ENCODE results near the gene ANKK1. TPM values are rescaled to one million over a fixed set of nuclear protein-coding genes. Genes with fewer than 3 reads are reported as not detected.

Gene ANKK1
- total and polyA plus RNA-seq, 2 donors (not counting 1 experiment from before 2014, with no cell fraction given), result not detected

- DNase-seq (ENCODE audit: low read depth in 2 of 2), result peak in 1 of 2 donors; percentile 8
- TF ChIP-seq EZH2 (IDR thresholded peaks at IDR 0.05; ENCODE audit: low read length, missing control alignments) (no peak), CTCF (conservative IDR thresholded peaks at IDR 0.05 in 1 of 2, IDR thresholded peaks at IDR 0.05 in 1 of 2; ENCODE audit: low read depth in 1 of 2, low read length in 2 of 2) (no peak)
- no peaks in the 10 kb centered on the region for H3K36me3 ChIP-seq (ENCODE audit: control insufficient read depth, insufficient read depth, low read length)
Observed at GRCh38 chr11:113392236-113392921, 4.8 kb downstream of the ANKK1 start.

GRCh38 chr11:113393501-113393985, 6.0 kb downstream of the ANKK1 start:
- H3K9me3 ChIP-seq (ENCODE audit: control insufficient read depth, insufficient read depth, low read depth, low read length), result no peaks in the 10 kb centered on the region

More at GRCh38 chr11:113392236-113392921, 4.8 kb downstream of the ANKK1 start:
- Histone ChIP-seq H3K4me1 (ENCODE audit: control insufficient read depth, extremely low read depth, insufficient read depth, low read length) (no peaks in the 10 kb centered on the region), H3K4me3 (replicated peaks in 1 of 4; ENCODE audit: control extremely low read depth in 1 of 4, insufficient read depth in 1 of 4, low read depth in 3 of 4, low read length in 4 of 4) (no peak overlapping the region), H3K27me3 (ENCODE audit: control insufficient read depth, insufficient read depth, low read length) (peaks cover 12% of the 10 kb centered on the region), H3K27ac (ENCODE audit: insufficient read depth, low read length) (no peak overlapping the region), H3K79me2 (ENCODE audit: control insufficient read depth, insufficient read depth, low read length) (no peaks in the 10 kb centered on the region), H2AFZ (ENCODE audit: low read length) (no peak overlapping the region), H3K9me3 (ENCODE audit: control insufficient read depth, insufficient read depth, low read depth, low read length) (no peaks in the 10 kb centered on the region), H4K20me1 (ENCODE audit: control insufficient read depth, extremely low read depth, insufficient read depth, low read length) (no peaks in the 10 kb centered on the region), H3K9ac (ENCODE audit: insufficient read depth, low read length) (no peak overlapping the region), H3K4me2 (ENCODE audit: extremely low read depth, insufficient read depth, low read length) (no peak overlapping the region)

GRCh38 chr11:113394919-113395318, 7.3 kb downstream of the ANKK1 start:
- TF ChIP-seq CTCF (conservative IDR thresholded peaks at IDR 0.05 in 1 of 2, IDR thresholded peaks at IDR 0.05 in 1 of 2; ENCODE audit: low read depth in 1 of 2, low read length in 2 of 2), result no peak
- no peak for TF ChIP-seq EZH2 (IDR thresholded peaks at IDR 0.05; ENCODE audit: low read length, missing control alignments)
- Histone ChIP-seq H3K79me2 (ENCODE audit: control insufficient read depth, insufficient read depth, low read length) (no peaks in the 10 kb centered on the region), H2AFZ (ENCODE audit: low read length) (no peak overlapping the region), H3K27me3 (ENCODE audit: control insufficient read depth, insufficient read depth, low read length) (no peaks in the 10 kb centered on the region), H3K9ac (ENCODE audit: insufficient read depth, low read length) (no peak overlapping the region), H4K20me1 (ENCODE audit: control insufficient read depth, extremely low read depth, insufficient read depth, low read length) (no peaks in the 10 kb centered on the region), H3K9me3 (ENCODE audit: control insufficient read depth, insufficient read depth, low read depth, low read length) (no peaks in the 10 kb centered on the region), H3K4me2 (ENCODE audit: extremely low read depth, insufficient read depth, low read length) (no peak overlapping the region), H3K4me1 (ENCODE audit: control insufficient read depth, extremely low read depth, insufficient read depth, low read length) (no peaks in the 10 kb centered on the region), H3K4me3 (replicated peaks in 1 of 4; ENCODE audit: control extremely low read depth in 1 of 4, insufficient read depth in 1 of 4, low read depth in 3 of 4, low read length in 4 of 4) (no peak overlapping the region), H3K36me3 (ENCODE audit: control insufficient read depth, insufficient read depth, low read length) (no peaks in the 10 kb centered on the region), H3K27ac (ENCODE audit: insufficient read depth, low read length) (no peak overlapping the region)
- no peak for DNase-seq (ENCODE audit: low read depth in 2 of 2)

More at GRCh38 chr11:113393501-113393985, 6.0 kb downstream of the ANKK1 start:
- Histone ChIP-seq H3K79me2 (ENCODE audit: control insufficient read depth, insufficient read depth, low read length) (no peaks in the 10 kb centered on the region), H3K9ac (ENCODE audit: insufficient read depth, low read length) (no peak overlapping the region), H3K4me1 (ENCODE audit: control insufficient read depth, extremely low read depth, insufficient read depth, low read length) (no peaks in the 10 kb centered on the region), H3K4me3 (replicated peaks in 1 of 4; ENCODE audit: control extremely low read depth in 1 of 4, insufficient read depth in 1 of 4, low read depth in 3 of 4, low read length in 4 of 4) (no peak overlapping the region), H3K27ac (ENCODE audit: insufficient read depth, low read length) (no peak overlapping the region), H4K20me1 (ENCODE audit: control insufficient read depth, extremely low read depth, insufficient read depth, low read length) (no peaks in the 10 kb centered on the region), H3K27me3 (ENCODE audit: control insufficient read depth, insufficient read depth, low read length) (peaks cover 4% of the 10 kb centered on the region), H3K36me3 (ENCODE audit: control insufficient read depth, insufficient read depth, low read length) (no peaks in the 10 kb centered on the region), H2AFZ (ENCODE audit: low read length) (no peak overlapping the region), H3K4me2 (ENCODE audit: extremely low read depth, insufficient read depth, low read length) (no peak overlapping the region)
- no peak for DNase-seq (ENCODE audit: low read depth in 2 of 2)
- TF ChIP-seq CTCF (conservative IDR thresholded peaks at IDR 0.05 in 1 of 2, IDR thresholded peaks at IDR 0.05 in 1 of 2; ENCODE audit: low read depth in 1 of 2, low read length in 2 of 2) (no peak), EZH2 (IDR thresholded peaks at IDR 0.05; ENCODE audit: low read length, missing control alignments) (no peak)

All from fibroblast of lung (primary cell).